ENCODE results near the gene SPATA1.
"Not testable (repeated sequence)": the region's sequence is repeated elsewhere in the genome, so short reads cannot be mapped to it uniquely, and the experiment has no call there.

SPATA1 gene

GRCh38 chr1:84509029-84509428, 2.8 kb downstream of the SPATA1 start:
- DNase-seq = no peak

- peak; percentile 59 for DNase-seq
These were observed 4.0 kb downstream of the SPATA1 start for GRCh38 chr1:84510165-84510564.

GRCh38 chr1:84510668-84511067, 4.5 kb downstream of the SPATA1 start:
- DNase-seq = peak; percentile 13

GRCh38 chr1:84524590-84524989, 18.4 kb downstream of the SPATA1 start:
- no peak for DNase-seq

- DNase-seq = no peak
These were observed 19.6 kb downstream of the SPATA1 start for GRCh38 chr1:84525779-84526178.

GRCh38 chr1:84538599-84538998, 32.4 kb downstream of the SPATA1 start:
- DNase-seq = no peak

- no peak for DNase-seq
These were observed 33.8 kb downstream of the SPATA1 start for GRCh38 chr1:84539972-84540371.

GRCh38 chr1:84540759-84541158, 34.6 kb downstream of the SPATA1 start:
- no peak for DNase-seq

- no peak for DNase-seq
These were observed 35.5 kb downstream of the SPATA1 start for GRCh38 chr1:84541679-84542078.

GRCh38 chr1:84550826-84551225, 44.6 kb downstream of the SPATA1 start:
- peak; percentile 11 for DNase-seq

- no peak for DNase-seq
These were observed 63.0 kb downstream of the SPATA1 start for GRCh38 chr1:84569216-84569615.

GRCh38 chr1:84570436-84571149, 64.4 kb downstream of the SPATA1 start:
- DNase-seq = no peak

- no peak for DNase-seq
These were observed 65.0 kb downstream of the SPATA1 start for GRCh38 chr1:84571150-84571535.

GRCh38 chr1:84573481-84573966, 67.3 kb downstream of the SPATA1 start:
- DNase-seq = no peak

GRCh38 chr1:84573967-84574842, 68.0 kb downstream of the SPATA1 start, which contains the start of gene CTBS:
TSS of gene CTBS (minus strand) at chr1:84574440. CDS start at chr1:84574415, 25 bp downstream.
- DNase-seq = peak; percentile 63

- no peak for DNase-seq
These were observed 68.8 kb downstream of the SPATA1 start for GRCh38 chr1:84574936-84575335.

- DNase-seq = no peak
These were observed 75.5 kb downstream of the SPATA1 start for GRCh38 chr1:84581648-84582047.

- peak; percentile 97 for DNase-seq
These were observed 76.8 kb downstream of the SPATA1 start for GRCh38 chr1:84582802-84583587.

- no peak for DNase-seq
These were observed 77.5 kb downstream of the SPATA1 start for GRCh38 chr1:84583648-84584047.

- no peak for DNase-seq
These were observed 77.9 kb downstream of the SPATA1 start for GRCh38 chr1:84584126-84584525.

- no peak for DNase-seq
These were observed 79.6 kb downstream of the SPATA1 start for GRCh38 chr1:84585803-84586202.

GRCh38 chr1:84587099-84587498, 80.9 kb downstream of the SPATA1 start:
- DNase-seq = no peak

GRCh38 chr1:84594959-84595358, 88.8 kb downstream of the SPATA1 start:
- not testable (repeated sequence) for DNase-seq
